Adrenal gland (tissue), 12 donors: Measurements from ENCODE around the gene SRP68. TPM values are rescaled to one million over a fixed set of nuclear protein-coding genes. Genes with fewer than 3 reads are reported as not detected.

Experiments
- DNase-seq, 7 donors: peaks; one replicate each; pipeline ENCODE4 v3.0.0-alpha.2; 2019 to 2020
- H3K27ac ChIP-seq, 5 donors: fragments of 200-600 bp; sonication (generic) in 4 of 5; 1 replicate in 3 of 5; 2 replicates in 2 of 5; pipeline versions ENCODE4 v1.5.1 to v1.8.0; 2016 to 2020; ENCODE audit warnings: mild to moderate bottlenecking in 1 of 5
- H3K27me3 ChIP-seq: fragments of 200-600 bp; 2 replicates; pipeline ENCODE4 v1.8.0; 2021
- H3K36me3 ChIP-seq, 2 donors: fragments of 200-600 bp; replicated peaks in 1 of 2; 1 replicate in 1 of 2; 2 replicates in 1 of 2; pipeline versions ENCODE4 v1.5.1 to v1.8.0; 2018 to 2022
- H3K4me1 ChIP-seq, 2 donors: fragments of 200-600 bp; replicated peaks in 1 of 2; 1 replicate in 1 of 2; 2 replicates in 1 of 2; pipeline versions ENCODE4 v1.5.1 to v1.8.0; 2018 to 2021
- H3K4me3 ChIP-seq, 4 donors: fragments of 200-600 bp; sonication (generic) in 3 of 4; one replicate each; pipeline ENCODE4 v1.5.1; 2016 to 2018
- H3K9me3 ChIP-seq, 3 donors: fragments of 200-600 bp; sonication (generic) in 1 of 3; replicated peaks in 1 of 3; 1 replicate in 2 of 3; 2 replicates in 1 of 3; pipeline versions ENCODE4 v1.5.1 to v1.8.0; 2016 to 2021
- POLR2A ChIP-seq, 2 donors: fragments of 450-650 bp; IDR thresholded peaks; one replicate each; pipeline ENCODE4 v1.6.1; 2017; ENCODE audit warnings: antibody characterized with exemption in 2 of 2, mild to moderate bottlenecking in 2 of 2, moderate library complexity in 1 of 2
- WGBS, 4 donors: extraction: QIAGEN DNeasy Blood & Tissue Kit in 2 of 4; methylation state at CpG; one replicate each; pipeline versions ENCODE4 v1.1.5 to v1.1.7; 2013 to 2017; 5-methylcytosine and 5-hydroxymethylcytosine counted together
- intact Hi-C, 2 donors: fragments of 100-400 bp; cut with DNase I; formaldehyde crosslinking; loops; one replicate each; pipeline versions ENCODE4 v1.14.1 to v1.15.0; 2022 to 2023
- polyA plus RNA-seq, 3 donors: library from polyadenylated mRNA; stranded (reverse); fragments of 200-250 nt in 2 of 3; fragments of 350-450 nt in 1 of 3; fragmentation: Illumina TruSeq in 1 of 3; extraction: RNeasy Lipid Tissue Mini Kit (QIAGEN cat#74804) in 1 of 3; gene quantifications; one replicate each; pipeline ENCODE4 v1.2.3, GENCODE V29; 2013 to 2014
- total RNA-seq, 9 donors: library from RNA; depleted of rRNA in 4 of 9; stranded (reverse); fragments of >200 nt in 4 of 9; fragments of 120-200 nt in 1 of 9; fragmentation: NEBNext Ultra II Directional in 1 of 9; extraction: Animal tissue kit (Norgen Biotek cat#: 25700) in 1 of 9; gene quantifications; one replicate each; pipeline versions ENCODE4 v1.1.0 to v1.2.4, GENCODE V29; 2013 to 2023
- TF ChIP-seq, protein P1 (sequence below), 6 experiments: fragments of 450-650 bp in 4 of 6; fragments of 200-600 bp in 2 of 6; sonication (generic) in 1 of 6; IDR thresholded peaks; 1 replicate in 5 of 6; 2 replicates in 1 of 6; pipeline versions ENCODE4 v1.5.1 to v1.8.0; 2016 to 2021; ENCODE audit warnings: antibody characterized with exemption in 6 of 6, mild to moderate bottlenecking in 2 of 6, moderate library complexity in 1 of 6
- donor health status: healthy with polysubstance abuse.
- donor health status: Bipolar disorder and iron deficiency.
- donor health status: DM: yes; HTN: yes; CAD: no.
- donor health status: DM: no; HTN: no; CAD: no.
- donor health status: DM: no; HTN: no; CAD: no.
- donor health status: DM: yes; HTN: yes; CAD: no.

SRP68 gene
- total and polyA plus RNA-seq, 12 donors = 20.3 to 129 (median 41.1) TPM

DNA sequence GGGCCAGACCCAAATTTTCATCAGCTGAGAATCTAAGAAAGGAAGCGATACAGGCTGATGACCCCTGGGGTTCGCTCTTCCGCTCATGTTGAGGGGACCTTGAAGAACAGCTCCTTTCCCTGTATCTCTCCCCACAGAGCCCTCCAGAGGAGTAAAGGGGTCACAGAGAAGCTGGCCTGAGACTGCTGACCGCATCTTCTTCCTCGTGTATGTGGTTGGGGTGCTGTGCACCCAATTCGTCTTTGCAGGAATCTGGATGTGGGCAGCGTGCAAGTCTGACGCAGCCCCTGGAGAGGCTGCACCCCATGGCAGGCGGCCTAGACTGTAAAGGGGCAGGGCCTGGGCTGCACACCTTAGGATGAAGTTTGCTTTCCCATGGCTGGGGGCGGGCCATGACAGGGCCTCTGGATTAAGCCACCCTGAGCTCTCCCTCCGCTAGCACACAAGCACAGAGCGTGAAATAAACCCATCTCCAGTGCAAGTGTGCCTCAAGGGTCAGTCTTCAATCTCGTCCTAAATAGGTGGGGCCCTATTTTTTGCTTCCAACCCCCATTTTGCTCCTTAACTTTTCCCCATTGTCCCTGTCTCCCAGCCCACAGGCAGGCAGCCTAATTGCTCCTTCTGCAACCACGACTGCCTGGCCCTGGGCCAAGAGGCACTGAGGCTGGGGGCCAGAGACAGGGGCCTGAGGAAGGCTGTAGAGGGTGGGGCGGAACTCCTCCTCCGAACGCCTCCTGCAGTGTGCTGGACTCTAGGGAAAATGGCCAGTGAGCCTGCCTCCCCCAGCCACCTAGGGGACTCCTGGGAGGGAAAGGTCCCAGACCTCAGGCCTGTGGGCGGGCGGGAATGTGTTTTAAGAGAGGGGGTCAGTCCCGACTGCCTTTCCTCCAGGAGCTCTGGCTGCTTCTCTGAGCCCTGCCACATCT is 10.3 kb upstream of the SRP68 start:
- H3K9me3 ChIP-seq = no peaks in the 10 kb centered on the region
- DNase-seq = no peak
- no peak overlapping the region for H3K27ac ChIP-seq
- H3K36me3 ChIP-seq = peaks cover 0 to 46% of the 10 kb centered on the region in 2 donors
- H3K27me3 ChIP-seq = peaks cover 20% of the 10 kb centered on the region
- 83 to 100% (median 84%) methylated on average over 2 to 20 of the region's 20 CpGs for WGBS, 4 donors
- TF ChIP-seq POLR2A (IDR thresholded peaks at IDR 0.05) = no peak
- TF ChIP-seq, protein P1, sequence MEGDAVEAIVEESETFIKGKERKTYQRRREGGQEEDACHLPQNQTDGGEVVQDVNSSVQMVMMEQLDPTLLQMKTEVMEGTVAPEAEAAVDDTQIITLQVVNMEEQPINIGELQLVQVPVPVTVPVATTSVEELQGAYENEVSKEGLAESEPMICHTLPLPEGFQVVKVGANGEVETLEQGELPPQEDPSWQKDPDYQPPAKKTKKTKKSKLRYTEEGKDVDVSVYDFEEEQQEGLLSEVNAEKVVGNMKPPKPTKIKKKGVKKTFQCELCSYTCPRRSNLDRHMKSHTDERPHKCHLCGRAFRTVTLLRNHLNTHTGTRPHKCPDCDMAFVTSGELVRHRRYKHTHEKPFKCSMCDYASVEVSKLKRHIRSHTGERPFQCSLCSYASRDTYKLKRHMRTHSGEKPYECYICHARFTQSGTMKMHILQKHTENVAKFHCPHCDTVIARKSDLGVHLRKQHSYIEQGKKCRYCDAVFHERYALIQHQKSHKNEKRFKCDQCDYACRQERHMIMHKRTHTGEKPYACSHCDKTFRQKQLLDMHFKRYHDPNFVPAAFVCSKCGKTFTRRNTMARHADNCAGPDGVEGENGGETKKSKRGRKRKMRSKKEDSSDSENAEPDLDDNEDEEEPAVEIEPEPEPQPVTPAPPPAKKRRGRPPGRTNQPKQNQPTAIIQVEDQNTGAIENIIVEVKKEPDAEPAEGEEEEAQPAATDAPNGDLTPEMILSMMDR (IDR thresholded peaks at IDR 0.05) = no peak
- no peak overlapping the region for H3K4me3 ChIP-seq
- intact Hi-C loops = no loop called here
- no peaks in the 10 kb centered on the region for H3K4me1 ChIP-seq

- no peak for TF ChIP-seq POLR2A (IDR thresholded peaks at IDR 0.05)
- TF ChIP-seq, protein P1 (IDR thresholded peaks at IDR 0.05) = no peak
- 66 to 77% (median 70%) methylated on average over 11 to 27 of the region's 27 CpGs for WGBS, 4 donors
- Histone ChIP-seq H3K36me3 (peaks cover 0 to 35% of the 10 kb centered on the region in 2 donors), H3K9me3 (no peaks in the 10 kb centered on the region), H3K4me3 (no peak overlapping the region), H3K4me1 (no peaks in the 10 kb centered on the region), H3K27me3 (peaks cover 31% of the 10 kb centered on the region), H3K27ac (no peak overlapping the region)
- DNase-seq = no peak
- intact Hi-C loops = no loop called here
These were observed 9.2 kb upstream of the SRP68 start for GRCh38 chr17:76081295-76082210.

DNA sequence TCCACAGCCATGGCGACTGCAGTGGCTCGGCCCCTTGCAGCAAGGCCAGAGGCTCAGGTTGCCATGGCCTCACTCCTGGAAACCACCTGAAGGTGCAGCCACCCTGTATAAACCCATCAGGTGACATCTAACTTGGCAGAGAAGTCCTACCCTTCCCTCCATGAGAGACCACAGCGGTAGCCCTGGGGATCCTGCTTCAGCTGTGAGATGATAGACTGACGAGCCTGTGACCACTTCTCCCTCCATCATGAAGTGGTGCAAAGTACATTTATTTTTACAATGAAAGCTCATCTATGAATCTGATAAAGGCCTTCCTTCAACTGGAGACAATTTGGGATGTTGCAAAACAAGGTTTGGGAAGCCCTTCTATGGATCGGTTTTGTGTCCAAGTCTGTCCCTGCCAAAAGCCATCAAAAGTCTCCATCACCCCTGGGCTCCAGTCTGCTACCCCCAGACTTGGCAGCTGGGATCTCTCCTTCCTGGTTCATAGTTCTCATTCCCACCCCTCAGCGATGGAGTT is 8.5 kb upstream of the SRP68 start:
- intact Hi-C loops = no loop called here
- H3K4me3 ChIP-seq = no peak overlapping the region
- H3K4me1 ChIP-seq = no peaks in the 10 kb centered on the region
- 41 to 63% (median 42%) methylated on average over 4 to 6 of the region's 6 CpGs for WGBS, 4 donors
- no peaks in the 10 kb centered on the region for H3K9me3 ChIP-seq
- H3K27me3 ChIP-seq = peaks cover 38% of the 10 kb centered on the region
- no peak overlapping the region for H3K27ac ChIP-seq
- no peak for DNase-seq
- peaks cover 0 to 28% of the 10 kb centered on the region in 2 donors for H3K36me3 ChIP-seq
- TF ChIP-seq, protein P1 (IDR thresholded peaks at IDR 0.05) = no peak
- no peak for TF ChIP-seq POLR2A (IDR thresholded peaks at IDR 0.05)
